ENCODE measurements around the gene RFNG.

RFNG gene

DNA sequence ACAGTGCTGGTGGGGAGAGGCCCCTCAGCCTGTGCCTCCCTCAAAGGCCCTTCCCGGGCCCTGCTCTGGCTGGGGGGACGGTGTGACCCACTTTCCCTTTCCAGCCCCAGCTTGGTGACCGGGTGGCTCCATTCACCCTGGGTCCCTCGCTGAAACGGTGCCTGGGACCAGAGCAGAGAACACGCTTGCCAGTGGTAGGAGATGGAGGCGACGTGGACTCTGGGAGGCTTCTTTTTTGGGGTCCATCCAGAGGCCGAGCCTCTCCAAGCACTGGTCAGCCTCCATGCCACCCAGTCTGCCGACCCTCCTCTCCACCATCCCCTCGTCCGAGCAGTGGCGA is 36.7 kb downstream of the RFNG start:
- H3K4me1 Mint-ChIP-seq, result peaks cover 26% of the 10 kb centered on the region
- H3K9me3 Mint-ChIP-seq, result no peaks in the 10 kb centered on the region
- no peak for DNase-seq
- no peaks in the 10 kb centered on the region for H3K36me3 Mint-ChIP-seq (ENCODE audit: low read depth)
- H3K4me3 Mint-ChIP-seq, result no peak overlapping the region
- no peak overlapping the region for H3K27ac Mint-ChIP-seq
- H3K27me3 Mint-ChIP-seq (ENCODE audit: low read depth, poor library complexity), result no peaks in the 10 kb centered on the region
- TF ChIP-seq CTCF (IDR thresholded peaks at IDR 0.05), result no peak

DNA sequence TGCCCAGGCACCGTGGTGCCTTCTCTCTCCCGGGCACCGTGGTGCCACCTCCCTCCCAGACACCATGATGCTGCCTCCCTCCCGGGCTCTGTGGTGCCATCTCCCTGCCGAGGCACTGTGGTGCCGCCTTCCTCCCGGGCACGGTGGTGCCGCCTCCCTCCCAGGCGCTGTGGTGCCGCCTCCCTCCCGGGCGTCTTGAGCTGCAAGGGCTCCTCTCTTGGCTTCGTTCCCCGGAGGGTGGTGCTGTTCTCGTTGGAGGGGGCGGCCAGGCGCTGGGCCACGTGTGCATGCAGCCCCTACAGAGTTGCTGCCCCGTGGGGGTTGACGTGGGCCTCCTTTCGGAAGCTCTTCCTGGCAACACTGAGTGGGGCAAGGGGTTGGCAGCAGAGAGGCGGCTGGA is 37.2 kb downstream of the RFNG start:
- no peak overlapping the region for H3K27ac Mint-ChIP-seq

DNA sequence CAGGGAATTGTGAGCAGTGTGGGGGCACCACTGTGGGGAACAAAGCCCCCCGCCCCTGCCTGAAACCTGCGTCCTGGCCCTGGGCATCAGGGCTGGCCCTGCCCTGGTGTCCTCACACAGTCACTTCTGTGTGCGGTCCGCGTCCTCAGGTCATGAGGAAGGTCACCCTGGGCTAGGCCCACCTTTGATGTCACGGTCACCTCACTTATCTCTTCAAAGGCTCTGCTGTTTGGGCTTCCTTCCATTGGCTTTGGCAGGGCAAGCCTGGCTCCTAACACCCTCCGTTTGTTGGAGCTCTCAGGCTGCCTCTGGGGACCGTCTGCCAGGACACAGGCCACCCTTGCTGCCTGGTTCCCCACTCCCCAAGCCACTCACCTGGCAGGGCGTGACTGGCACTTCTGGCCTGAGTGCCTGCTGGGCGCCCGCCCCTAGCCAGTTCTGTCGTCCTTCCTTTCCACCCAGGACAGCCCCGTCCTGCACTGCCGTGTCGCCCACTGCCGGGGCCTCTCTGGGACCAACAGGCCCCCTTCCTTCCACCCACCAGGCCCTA is 37.8 kb downstream of the RFNG start:
- no peak for DNase-seq
- H3K9me3 Mint-ChIP-seq, result no peaks in the 10 kb centered on the region
- no peak for TF ChIP-seq CTCF (IDR thresholded peaks at IDR 0.05)
- H3K36me3 Mint-ChIP-seq (ENCODE audit: low read depth), result no peaks in the 10 kb centered on the region
- H3K4me3 Mint-ChIP-seq, result no peak overlapping the region
- H3K4me1 Mint-ChIP-seq, result peaks cover 23% of the 10 kb centered on the region
- no peak overlapping the region for H3K27ac Mint-ChIP-seq
- no peaks in the 10 kb centered on the region for H3K27me3 Mint-ChIP-seq (ENCODE audit: low read depth, poor library complexity)

More for the DNA sequence above, 37.2 kb downstream of the RFNG start:
- no peak for DNase-seq
- TF ChIP-seq CTCF (IDR thresholded peaks at IDR 0.05), result no peak
- H3K27me3 Mint-ChIP-seq (ENCODE audit: low read depth, poor library complexity), result no peaks in the 10 kb centered on the region
- no peaks in the 10 kb centered on the region for H3K9me3 Mint-ChIP-seq
- no peak overlapping the region for H3K4me3 Mint-ChIP-seq
- no peaks in the 10 kb centered on the region for H3K36me3 Mint-ChIP-seq (ENCODE audit: low read depth)
- peaks cover 26% of the 10 kb centered on the region for H3K4me1 Mint-ChIP-seq

GRCh38 chr17:82013341-82013740 is 38.3 kb downstream of the RFNG start:
- Mint-ChIP-seq H3K27ac (no peak overlapping the region), H3K27me3 (ENCODE audit: low read depth, poor library complexity) (no peaks in the 10 kb centered on the region), H3K9me3 (no peaks in the 10 kb centered on the region), H3K36me3 (ENCODE audit: low read depth) (no peaks in the 10 kb centered on the region), H3K4me3 (no peak overlapping the region), H3K4me1 (peaks cover 18% of the 10 kb centered on the region)
- no peak for TF ChIP-seq CTCF (IDR thresholded peaks at IDR 0.05)
- no peak for DNase-seq

DNA sequence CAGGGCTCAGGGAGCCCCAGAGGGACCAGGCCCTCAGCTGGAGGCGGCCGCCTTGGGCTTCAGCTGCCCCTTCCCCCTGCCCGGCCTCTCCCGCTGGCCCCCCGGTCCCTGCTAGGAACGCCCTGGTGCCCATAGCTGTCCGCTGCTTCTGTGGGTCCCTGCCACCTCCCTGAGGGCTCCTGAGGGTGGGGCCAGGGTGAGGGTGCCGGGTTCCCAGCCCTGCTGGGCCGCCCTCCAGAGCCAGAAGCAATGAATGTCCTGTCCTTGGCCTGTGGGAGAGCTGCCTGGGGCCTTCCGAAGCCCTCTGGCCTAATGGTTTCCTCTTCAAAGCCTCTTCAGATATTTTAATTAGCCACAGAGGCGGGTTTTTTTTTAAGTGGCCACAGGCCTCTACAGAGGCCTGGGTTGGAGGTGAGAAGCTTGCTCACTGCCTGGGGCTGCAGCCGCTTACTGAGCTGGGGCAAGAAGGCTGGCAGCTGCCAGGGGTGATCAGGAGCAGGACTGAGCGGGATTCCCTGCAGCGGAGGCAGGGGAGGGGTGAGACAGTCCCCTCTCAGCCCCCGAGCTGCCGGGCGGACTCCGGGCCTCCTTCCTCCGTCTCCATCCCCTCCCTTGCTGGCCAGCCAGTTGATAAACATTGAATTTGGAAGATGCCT is 38.8 kb downstream of the RFNG start:
- Mint-ChIP-seq H3K4me3 (no peak overlapping the region), H3K4me1 (peaks cover 17% of the 10 kb centered on the region), H3K27ac (peak overlapping the region; percentile 39), H3K36me3 (ENCODE audit: low read depth) (no peaks in the 10 kb centered on the region), H3K9me3 (no peaks in the 10 kb centered on the region), H3K27me3 (ENCODE audit: low read depth, poor library complexity) (no peaks in the 10 kb centered on the region)
- TF ChIP-seq CTCF (IDR thresholded peaks at IDR 0.05), result no peak
- DNase-seq, result no peak

GRCh38 chr17:82012261-82012639 is 39.4 kb downstream of the RFNG start:
- Mint-ChIP-seq H3K9me3 (no peaks in the 10 kb centered on the region), H3K4me3 (no peak overlapping the region), H3K4me1 (peaks cover 17% of the 10 kb centered on the region), H3K27me3 (ENCODE audit: low read depth, poor library complexity) (no peaks in the 10 kb centered on the region), H3K36me3 (ENCODE audit: low read depth) (no peaks in the 10 kb centered on the region), H3K27ac (no peak overlapping the region)
- no peak for TF ChIP-seq CTCF (IDR thresholded peaks at IDR 0.05)
- DNase-seq, result no peak

Measured in nephron progenitor cell (in vitro differentiated cells).